Testis (tissue), 3 donors: ENCODE data around the gene DGKH. TPM values are rescaled to one million over a fixed set of nuclear protein-coding genes. Genes with fewer than 3 reads are reported as not detected.

Experiments
- DNase-seq: peaks from one replicate; pipeline ENCODE4 v3.0.0-alpha.2; 2019
- H3K27ac ChIP-seq, 2 donors: fragments of 200-600 bp; sonication (generic); one replicate each; pipeline ENCODE4 v1.5.1; 2019
- H3K27me3 ChIP-seq: fragments of 200-600 bp; sonication (generic); one replicate; pipeline ENCODE4 v1.5.1; 2019
- H3K36me3 ChIP-seq: fragments of 200-600 bp; sonication (generic); one replicate; pipeline ENCODE4 v1.5.1; 2017; ENCODE audit warnings: low read depth; ENCODE audit errors: missing control alignments
- H3K4me1 ChIP-seq: fragments of 200-600 bp; sonication (generic); one replicate; pipeline ENCODE4 v1.5.1; 2019
- H3K4me3 ChIP-seq, 2 donors: fragments of 200-600 bp; sonication (generic); one replicate each; pipeline ENCODE4 v1.5.1; 2017 to 2019
- H3K9me3 ChIP-seq: fragments of 200-600 bp; sonication (generic); one replicate; pipeline ENCODE4 v1.5.1; 2017
- CTCF ChIP-seq, 3 experiments: fragments of 450-650 bp in 2 of 3; fragments of 200-600 bp in 1 of 3; sonication (generic) in 1 of 3; IDR thresholded peaks; one replicate each; pipeline ENCODE4 v1.5.1; 2016 to 2019; ENCODE audit warnings: antibody characterized with exemption in 3 of 3, mild to moderate bottlenecking in 2 of 3, moderate library complexity in 1 of 3
- POLR2A ChIP-seq: fragments of 450-650 bp; IDR thresholded peaks from one replicate; pipeline ENCODE4 v1.6.1; 2017; ENCODE audit warnings: antibody characterized with exemption, mild to moderate bottlenecking, moderate library complexity
- whole genome bisulfite sequencing, 2 donors: methylation state at CpG; one replicate each; pipeline ENCODE4 v1.1.5; 2018; 5-methylcytosine and 5-hydroxymethylcytosine counted together
- intact Hi-C: fragments of 100-400 bp; cut with DNase I; formaldehyde crosslinking; loops from one replicate; pipeline ENCODE4 v1.15.1; 2023; ENCODE audit warnings: low total_unique reads
- polyA plus RNA-seq: library from polyadenylated mRNA; stranded (reverse); fragments of 350-450 nt; fragmentation: Illumina TruSeq; extraction: RNeasy Lipid Tissue Mini Kit (QIAGEN cat#74804); gene quantifications from one replicate; pipeline ENCODE4 v1.2.3, GENCODE V29; 2014; ENCODE audit warnings: low read depth, low replicate concordance; ENCODE audit not compliant: insufficient read depth
- total RNA-seq, 2 donors: library from RNA; depleted of rRNA; stranded (reverse); fragments of >200 nt; gene quantifications; one replicate each; pipeline ENCODE4 v1.2.3, GENCODE V29; 2016

DGKH gene
- total and polyA plus RNA-seq, 3 donors from 2014 or later, result 6.3 to 11.5 (median 9.8) TPM

DNA sequence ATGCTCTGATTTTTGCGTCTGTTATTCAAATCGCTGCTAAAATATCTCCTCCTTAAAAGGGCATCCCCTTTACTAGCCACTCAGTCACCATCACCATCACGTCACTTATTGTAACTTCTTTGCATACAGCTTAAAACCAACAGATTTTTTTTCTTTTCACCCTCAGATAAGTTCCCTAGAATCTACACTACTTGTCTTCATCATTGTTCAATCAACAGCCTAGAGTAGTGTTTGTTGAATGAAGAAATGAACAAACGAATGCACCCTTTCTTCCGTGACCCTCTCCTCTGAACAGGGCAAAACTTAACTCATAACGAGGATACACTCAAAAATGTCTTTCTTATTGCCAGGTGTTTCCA, 222.4 kb downstream of the DGKH start:
- TF ChIP-seq CTCF (IDR thresholded peaks at IDR 0.05) (no peak), POLR2A (no peak)
- no peak for DNase-seq
- H3K4me3 ChIP-seq, result peak overlapping the region; percentile 88 to 99
- 61% methylated on average over 6 of the region's 6 CpGs for WGBS, 2 donors
- peaks cover 7% of the 10 kb centered on the region for H3K4me1 ChIP-seq
- peak overlapping the region; percentile 95 to 96 for H3K27ac ChIP-seq
- H3K9me3 ChIP-seq, result no peaks in the 10 kb centered on the region
- no peaks in the 10 kb centered on the region for H3K36me3 ChIP-seq
- intact Hi-C loops, result no loop called here
- no peaks in the 10 kb centered on the region for H3K27me3 ChIP-seq

GRCh38 chr13:42271337-42272114, 223.1 kb downstream of the DGKH start:
- TF ChIP-seq CTCF (IDR thresholded peaks at IDR 0.05) (no peak), POLR2A (no peak)
- DNase-seq, result peak; percentile 97
- H3K9me3 ChIP-seq, result no peaks in the 10 kb centered on the region
- no peaks in the 10 kb centered on the region for H3K36me3 ChIP-seq
- peak overlapping the region; percentile 88 to 99 for H3K4me3 ChIP-seq
- 1 to 2% methylated on average over 41 to 45 of the region's 57 CpGs for WGBS, 2 donors
- H3K27me3 ChIP-seq, result no peaks in the 10 kb centered on the region
- peak overlapping the region; percentile 95 to 96 for H3K27ac ChIP-seq
- H3K4me1 ChIP-seq, result peaks cover 7% of the 10 kb centered on the region
- intact Hi-C loops, result no loop called here

- no peak for TF ChIP-seq CTCF (IDR thresholded peaks at IDR 0.05)
- no peak for TF ChIP-seq POLR2A
- H3K27ac ChIP-seq, result peak within 1 kb of the TSS; percentile 95 to 96
- 0% methylated on average over 3 to 38 of the region's 59 CpGs for WGBS, 2 donors
- intact Hi-C loops, result no loop called here
- DNase-seq, result peak; percentile 57
- peak within 1 kb of the TSS; percentile 88 to 99 for H3K4me3 ChIP-seq
- H3K27me3 ChIP-seq, result no peaks in the 10 kb centered on the region
- peaks cover 7% of the 10 kb centered on the region for H3K4me1 ChIP-seq
- no peaks in the 10 kb centered on the region for H3K36me3 ChIP-seq
- H3K9me3 ChIP-seq, result no peaks in the 10 kb centered on the region
These were observed 223.8 kb downstream of the DGKH start, which contains the start of gene AKAP11 for GRCh38 chr13:42272115-42272803. TSS of gene AKAP11 (plus strand) at chr13:42272152. CDS start at chr13:42286349, 14,197 bp downstream.

GRCh38 chr13:42272804-42273175, 224.3 kb downstream of the DGKH start:
- intact Hi-C loops, result no loop called here
- 2% methylated on average over 4 of the region's 4 CpGs for WGBS, 2 donors
- DNase-seq, result no peak

More at GRCh38 chr13:42272804-42273175, 224.3 kb downstream of the DGKH start:
- H3K4me3 ChIP-seq, result peak overlapping the region; percentile 88 to 99
- no peaks in the 10 kb centered on the region for H3K27me3 ChIP-seq
- TF ChIP-seq CTCF (IDR thresholded peaks at IDR 0.05) (no peak), POLR2A (no peak)
- H3K9me3 ChIP-seq, result no peaks in the 10 kb centered on the region
- no peaks in the 10 kb centered on the region for H3K36me3 ChIP-seq
- peak overlapping the region; percentile 95 to 96 for H3K27ac ChIP-seq
- H3K4me1 ChIP-seq, result peaks cover 7% of the 10 kb centered on the region
